ENCODE data around the gene KRTAP1-4. TPM values are rescaled to one million over a fixed set of nuclear protein-coding genes. Genes with fewer than 3 reads are reported as not detected.
"Not testable (repeated sequence)": the region's sequence is repeated elsewhere in the genome, so short reads cannot be mapped to it uniquely, and the experiment has no call there.

The KRTAP1-4 gene
- polyA plus RNA-seq, 3 donors, result not detected

GRCh38 chr17:41008811-41009210, 21.2 kb downstream of the KRTAP1-4 start, which contains the start of gene KRTAP3-1:
TSS of gene KRTAP3-1 (minus strand) at chr17:41009128. CDS start at chr17:41009074, 54 bp downstream.
- no peak for DNase-seq

GRCh38 chr17:41004397-41004796, 25.6 kb downstream of the KRTAP1-4 start:
- DNase-seq, result no peak

- no peak for DNase-seq
These were observed 26.1 kb downstream of the KRTAP1-4 start for GRCh38 chr17:41003926-41004325.

GRCh38 chr17:41002814-41003213, 27.2 kb downstream of the KRTAP1-4 start:
- DNase-seq, result no peak

- DNase-seq, result no peak
These were observed 28.2 kb downstream of the KRTAP1-4 start for GRCh38 chr17:41001795-41002194.

GRCh38 chr17:40999563-40999962, 30.4 kb downstream of the KRTAP1-4 start, which contains the start of gene KRTAP3-2:
TSS of gene KRTAP3-2 (minus strand) at chr17:40999906. CDS start at chr17:40999853, 53 bp downstream.
- DNase-seq, result not testable (repeated sequence)

GRCh38 chr17:40997361-40997760, 32.6 kb downstream of the KRTAP1-4 start:
- no peak for DNase-seq

GRCh38 chr17:40996829-40997228, 33.2 kb downstream of the KRTAP1-4 start:
- DNase-seq, result no peak

- no peak for DNase-seq
These were observed 34.9 kb downstream of the KRTAP1-4 start for GRCh38 chr17:40995116-40995515.

- DNase-seq, result no peak
These were observed 36.2 kb downstream of the KRTAP1-4 start, which contains the start of gene KRTAP3-3 for GRCh38 chr17:40993839-40994238. TSS of gene KRTAP3-3 (minus strand) at chr17:40994164. CDS start at chr17:40994097, 67 bp downstream.

GRCh38 chr17:40993084-40993483, 36.9 kb downstream of the KRTAP1-4 start:
- DNase-seq, result no peak

GRCh38 chr17:40992666-40993065, 37.3 kb downstream of the KRTAP1-4 start:
- DNase-seq, result no peak

- no peak for DNase-seq
These were observed 43.1 kb downstream of the KRTAP1-4 start for GRCh38 chr17:40986920-40987319.

- DNase-seq, result no peak
These were observed 45.8 kb downstream of the KRTAP1-4 start, which contains the start of gene KRT40 for GRCh38 chr17:40984226-40984625. TSS of gene KRT40 (minus strand) at chr17:40984326. CDS start at chr17:40984273, 53 bp downstream.

GRCh38 chr17:40981115-40981514, 48.9 kb downstream of the KRTAP1-4 start:
- DNase-seq, result no peak

GRCh38 chr17:40980596-40980995, 49.4 kb downstream of the KRTAP1-4 start:
- DNase-seq, result no peak

- DNase-seq, result no peak
These were observed 49.9 kb downstream of the KRTAP1-4 start for GRCh38 chr17:40980117-40980516.

Other genes with a start within 250 kb of the KRTAP1-4 start
- gene KRT27, start 247.6 kb downstream of the KRTAP1-4 start, polyA plus RNA-seq (ENCODE audit: insufficient read length in 3 of 3), result under 1 TPM in 1 of 3 donors, not detected in 2; 0.30 TPM
- gene KRT28, start 230.2 kb downstream of the KRTAP1-4 start, polyA plus RNA-seq (ENCODE audit: insufficient read length in 3 of 3), result not detected
- 10 to 100 TPM; 41.9 to 48.9 (median 45.9) TPM for gene KRT10, start 207.6 kb downstream of the KRTAP1-4 start, polyA plus RNA-seq (ENCODE audit: insufficient read length in 3 of 3)
- gene KRT12, start 163.0 kb downstream of the KRTAP1-4 start, polyA plus RNA-seq (ENCODE audit: insufficient read length in 3 of 3), result under 1 TPM in 2 of 3 donors, not detected in 1; 0.19 to 0.36 TPM
- under 1 TPM; 0.17 to 0.80 (median 0.36) TPM for gene KRT20, start 145.0 kb downstream of the KRTAP1-4 start, polyA plus RNA-seq (ENCODE audit: insufficient read length in 3 of 3)
- gene KRT23, start 92.5 kb downstream of the KRTAP1-4 start, polyA plus RNA-seq (ENCODE audit: insufficient read length in 3 of 3), result under 1 TPM; 0.71 to 1.00 (median 0.91) TPM
- gene KRT39, start 63.2 kb downstream of the KRTAP1-4 start, polyA plus RNA-seq (ENCODE audit: insufficient read length in 3 of 3), result not detected
- gene KRT40, start 45.9 kb downstream of the KRTAP1-4 start, polyA plus RNA-seq (ENCODE audit: insufficient read length in 3 of 3), result under 1 TPM in 1 of 3 donors, not detected in 2; 0.12 TPM
- gene KRTAP3-3, start 36.0 kb downstream of the KRTAP1-4 start, polyA plus RNA-seq (ENCODE audit: insufficient read length in 3 of 3), result not detected
- gene KRTAP3-2, start 30.3 kb downstream of the KRTAP1-4 start, polyA plus RNA-seq (ENCODE audit: insufficient read length in 3 of 3), result not detected
- not detected for gene KRTAP3-1, start 21.1 kb downstream of the KRTAP1-4 start, polyA plus RNA-seq (ENCODE audit: insufficient read length in 3 of 3)
- not detected for gene KRTAP1-5, start 3.0 kb downstream of the KRTAP1-4 start, polyA plus RNA-seq (ENCODE audit: insufficient read length in 3 of 3)
- gene KRTAP1-3, start 4.7 kb upstream of the KRTAP1-4 start, polyA plus RNA-seq (ENCODE audit: insufficient read length in 3 of 3), result not detected
- not detected for gene KRTAP1-1, start 11.3 kb upstream of the KRTAP1-4 start, polyA plus RNA-seq (ENCODE audit: insufficient read length in 3 of 3)
- not detected for gene KRTAP2-1, start 17.1 kb upstream of the KRTAP1-4 start, polyA plus RNA-seq (ENCODE audit: insufficient read length in 3 of 3)
- not detected for gene KRTAP2-2, start 25.0 kb upstream of the KRTAP1-4 start, polyA plus RNA-seq (ENCODE audit: insufficient read length in 3 of 3)
- gene KRTAP2-3, start 29.9 kb upstream of the KRTAP1-4 start, polyA plus RNA-seq (ENCODE audit: insufficient read length in 3 of 3), result not detected
- gene KRTAP2-4, start 35.7 kb upstream of the KRTAP1-4 start, polyA plus RNA-seq (ENCODE audit: insufficient read length in 3 of 3), result not detected
- not detected for gene KRTAP4-7, start 54.0 kb upstream of the KRTAP1-4 start, polyA plus RNA-seq (ENCODE audit: insufficient read length in 3 of 3)
- gene KRTAP4-8, start 67.9 kb upstream of the KRTAP1-4 start, polyA plus RNA-seq (ENCODE audit: insufficient read length in 3 of 3), result not detected
- not detected for gene KRTAP4-16, start 72.0 kb upstream of the KRTAP1-4 start, polyA plus RNA-seq (ENCODE audit: insufficient read length in 3 of 3)
- not detected for gene KRTAP4-9, start 75.2 kb upstream of the KRTAP1-4 start, polyA plus RNA-seq (ENCODE audit: insufficient read length in 3 of 3)
- not detected for gene KRTAP4-11, start 88.2 kb upstream of the KRTAP1-4 start, polyA plus RNA-seq (ENCODE audit: insufficient read length in 3 of 3)
- not detected for gene KRTAP4-12, start 94.0 kb upstream of the KRTAP1-4 start, polyA plus RNA-seq (ENCODE audit: insufficient read length in 3 of 3)
- gene KRTAP4-6, start 110.3 kb upstream of the KRTAP1-4 start, polyA plus RNA-seq (ENCODE audit: insufficient read length in 3 of 3), result not detected
- not detected for gene KRTAP4-5, start 119.6 kb upstream of the KRTAP1-4 start, polyA plus RNA-seq (ENCODE audit: insufficient read length in 3 of 3)
- not detected for gene KRTAP4-4, start 130.6 kb upstream of the KRTAP1-4 start, polyA plus RNA-seq (ENCODE audit: insufficient read length in 3 of 3)
- not detected for gene KRTAP4-3, start 138.0 kb upstream of the KRTAP1-4 start, polyA plus RNA-seq (ENCODE audit: insufficient read length in 3 of 3)
- not detected for gene KRTAP4-2, start 148.0 kb upstream of the KRTAP1-4 start, polyA plus RNA-seq (ENCODE audit: insufficient read length in 3 of 3)
- not detected for gene KRTAP4-1, start 154.7 kb upstream of the KRTAP1-4 start, polyA plus RNA-seq (ENCODE audit: insufficient read length in 3 of 3)
- gene KRTAP9-1, start 159.7 kb upstream of the KRTAP1-4 start, polyA plus RNA-seq (ENCODE audit: insufficient read length in 3 of 3), result not detected
- gene KRTAP9-2, start 196.5 kb upstream of the KRTAP1-4 start, polyA plus RNA-seq (ENCODE audit: insufficient read length in 3 of 3), result not detected
- gene KRTAP9-3, start 202.3 kb upstream of the KRTAP1-4 start, polyA plus RNA-seq (ENCODE audit: insufficient read length in 3 of 3), result not detected
- gene KRTAP9-8, start 207.8 kb upstream of the KRTAP1-4 start, polyA plus RNA-seq (ENCODE audit: insufficient read length in 3 of 3), result not detected
- not detected for gene KRTAP9-4, start 219.5 kb upstream of the KRTAP1-4 start, polyA plus RNA-seq (ENCODE audit: insufficient read length in 3 of 3)
- not detected for gene KRTAP9-9, start 225.2 kb upstream of the KRTAP1-4 start, polyA plus RNA-seq (ENCODE audit: insufficient read length in 3 of 3)
- gene KRTAP9-6, start 235.2 kb upstream of the KRTAP1-4 start, polyA plus RNA-seq (ENCODE audit: insufficient read length in 3 of 3), result under 1 TPM in 2 of 3 donors, not detected in 1; 0.09 to 0.22 TPM
- gene KRTAP9-7, start 245.5 kb upstream of the KRTAP1-4 start, polyA plus RNA-seq (ENCODE audit: insufficient read length in 3 of 3), result not detected

Measured in renal pelvis (tissue), 4 donors.